NCI-H2029 treated with DMSO at 0.1 percent for 48 hours (cell line): ENCODE measurements around the gene LRRC28.

Source experiments
- DNase-seq: peaks from one replicate; lab custom pipeline; 2025; lab: John Stamatoyannopoulos, UW

Gene LRRC28

GRCh38 chr15:99305761-99306505 lies 54.7 kb downstream of the LRRC28 start:
- DNase-seq: peak; percentile 24

GRCh38 chr15:99306694-99307338 lies 55.5 kb downstream of the LRRC28 start:
- peak; percentile 48 for DNase-seq

DNA sequence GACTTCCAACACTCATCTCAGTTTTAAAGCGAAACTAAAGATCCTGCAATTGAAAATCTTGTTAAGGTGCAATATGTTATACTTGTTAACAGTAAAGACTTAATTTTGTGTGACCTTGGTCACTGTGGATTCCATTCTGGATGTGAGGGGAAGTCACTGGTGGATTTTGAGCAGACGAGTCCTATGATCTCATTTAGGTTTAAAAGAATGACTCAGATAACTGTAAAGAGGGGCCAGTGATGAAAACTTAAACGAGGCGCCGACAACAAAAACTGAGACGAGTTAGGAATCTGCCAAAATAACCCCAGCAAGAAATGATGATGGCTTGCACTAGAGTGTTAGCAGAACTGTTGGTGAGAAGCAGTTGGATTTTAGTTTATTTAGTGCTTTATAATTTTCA lies 56.5 kb downstream of the LRRC28 start:
- no peak for DNase-seq

- DNase-seq: no peak
Measured at GRCh38 chr15:99310745-99311144, 59.5 kb downstream of the LRRC28 start.

DNA sequence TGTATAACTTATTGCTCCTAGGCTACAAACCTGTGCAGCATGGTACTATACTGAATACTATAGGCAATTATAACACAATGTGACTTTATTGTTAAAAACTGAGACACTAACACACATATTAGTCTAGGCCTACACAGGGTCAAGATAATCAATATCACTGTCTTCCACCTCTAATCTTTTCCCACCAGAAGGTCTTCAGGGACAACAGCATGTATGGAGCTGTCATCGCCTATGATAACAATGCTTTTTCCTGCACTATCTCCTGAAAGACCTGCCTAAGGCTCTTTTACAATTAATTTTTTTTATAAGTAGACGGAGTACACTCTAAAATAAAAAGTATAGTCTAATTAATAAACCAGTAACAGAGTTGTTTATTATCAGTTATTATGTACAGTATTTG lies 60.9 kb downstream of the LRRC28 start:
- DNase-seq: no peak

DNA sequence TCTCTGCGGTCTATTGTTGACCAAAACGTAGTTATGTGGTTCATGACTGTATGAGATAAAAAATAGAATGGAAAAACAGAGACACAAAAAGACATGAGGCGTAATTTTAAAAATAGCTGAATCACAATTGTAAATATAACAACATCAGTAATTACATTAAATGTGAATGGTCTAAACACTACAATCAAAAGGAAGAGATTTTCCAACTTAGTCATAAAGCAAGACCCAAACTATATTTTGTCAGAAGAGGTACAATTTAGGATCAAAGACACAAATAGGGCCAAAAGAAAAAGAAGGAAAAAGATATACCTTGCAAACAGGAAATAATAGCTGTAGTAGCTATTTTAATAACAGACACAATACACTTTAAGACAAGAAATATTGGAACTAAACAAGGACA lies 61.5 kb downstream of the LRRC28 start:
- DNase-seq: no peak

- DNase-seq: no peak
Measured at GRCh38 chr15:99315636-99316035, 64.4 kb downstream of the LRRC28 start.

DNA sequence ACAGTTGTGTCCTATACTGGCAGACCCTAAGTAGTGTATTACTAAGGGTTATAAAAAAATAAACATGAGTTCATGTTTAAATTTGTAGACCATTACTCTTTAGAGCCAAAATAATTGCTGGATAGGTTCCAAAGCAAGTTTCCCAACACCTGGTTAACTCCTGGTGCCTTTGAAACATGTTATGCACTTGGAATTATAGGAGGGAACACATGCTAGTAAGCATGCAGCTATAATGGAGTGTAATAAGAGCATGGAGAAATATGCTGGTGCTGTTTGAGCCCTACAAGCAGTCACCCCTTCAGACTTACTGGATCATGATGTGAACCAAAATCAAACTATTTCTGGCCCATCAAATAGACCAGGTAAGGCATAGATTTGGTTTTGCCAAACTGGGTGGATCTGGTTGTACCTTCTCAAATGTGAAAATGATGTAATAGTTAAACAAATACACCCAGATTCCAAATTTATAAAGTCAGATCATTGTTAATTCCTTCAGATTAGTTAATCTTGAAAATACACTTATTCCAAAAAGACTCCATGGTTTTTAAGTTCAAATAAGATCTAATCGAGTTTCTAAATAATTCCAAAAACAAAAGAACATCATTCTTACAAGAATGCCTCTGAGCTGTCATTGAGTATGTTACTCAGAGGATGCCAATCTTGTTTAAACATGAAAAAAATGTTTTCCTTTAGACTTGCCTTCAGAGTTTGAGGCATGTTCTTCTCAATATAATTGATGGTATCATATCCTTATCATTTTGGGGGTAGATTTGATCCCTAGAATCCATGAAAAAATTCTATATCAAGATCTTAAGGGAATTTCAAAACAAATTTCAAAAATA lies 69.3 kb downstream of the LRRC28 start:
- DNase-seq: no peak

DNA sequence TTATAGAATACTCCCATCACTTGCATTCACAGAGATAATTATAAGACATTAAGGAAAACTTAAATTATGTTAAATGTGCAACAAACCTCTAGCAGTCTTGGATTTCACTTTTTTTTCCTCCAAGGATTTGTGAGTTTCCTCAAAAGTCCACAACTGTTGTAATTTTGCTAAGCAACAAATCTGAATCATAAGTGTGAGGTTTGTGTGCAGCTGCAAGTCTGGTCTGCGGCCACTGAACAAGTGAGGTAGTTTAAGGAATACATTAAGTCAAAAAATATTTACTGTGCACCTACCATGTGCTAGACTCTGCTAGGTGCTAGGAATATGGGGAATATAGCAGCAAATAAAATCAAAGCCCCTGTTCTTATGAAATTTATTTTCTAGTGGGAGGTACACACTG lies 70.2 kb downstream of the LRRC28 start:
- DNase-seq: no peak

DNA sequence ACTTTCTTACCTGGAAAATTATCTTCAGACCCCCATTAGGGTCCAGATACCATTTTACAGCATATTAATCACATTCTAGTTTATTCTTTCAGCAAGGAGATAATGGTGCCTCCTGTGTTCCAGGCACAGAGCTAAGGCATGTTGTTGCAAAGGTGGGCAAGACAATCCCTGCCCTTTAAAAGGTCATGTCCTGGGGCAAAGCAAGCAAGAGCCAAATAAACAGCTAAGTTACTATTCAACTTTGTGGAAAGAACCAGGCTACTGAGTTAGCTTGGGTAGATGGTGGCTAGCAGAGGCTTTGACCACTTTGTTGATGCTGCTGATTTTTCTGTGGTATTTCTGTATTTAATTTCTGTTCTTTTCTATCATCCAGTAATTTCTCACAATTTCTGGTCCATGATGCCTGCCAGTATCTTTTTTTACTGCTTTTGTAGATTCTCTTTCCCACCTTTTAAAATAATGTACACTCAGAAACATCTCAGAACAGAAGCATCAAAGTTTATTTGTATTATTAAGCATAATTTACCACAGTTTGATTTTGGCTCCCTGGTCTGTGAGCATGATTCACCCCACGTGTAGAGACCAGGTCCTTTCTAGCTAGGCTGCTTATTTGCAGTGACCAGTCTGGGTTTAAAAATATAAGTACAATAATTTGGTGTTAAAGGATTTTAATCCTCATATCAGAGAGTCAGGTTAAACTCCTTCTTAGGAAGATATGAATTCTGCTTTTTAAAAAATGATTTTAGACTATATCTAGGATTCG lies 71.5 kb downstream of the LRRC28 start:
- DNase-seq: no peak

GRCh38 chr15:99324082-99324620 lies 72.9 kb downstream of the LRRC28 start:
- DNase-seq: no peak

DNA sequence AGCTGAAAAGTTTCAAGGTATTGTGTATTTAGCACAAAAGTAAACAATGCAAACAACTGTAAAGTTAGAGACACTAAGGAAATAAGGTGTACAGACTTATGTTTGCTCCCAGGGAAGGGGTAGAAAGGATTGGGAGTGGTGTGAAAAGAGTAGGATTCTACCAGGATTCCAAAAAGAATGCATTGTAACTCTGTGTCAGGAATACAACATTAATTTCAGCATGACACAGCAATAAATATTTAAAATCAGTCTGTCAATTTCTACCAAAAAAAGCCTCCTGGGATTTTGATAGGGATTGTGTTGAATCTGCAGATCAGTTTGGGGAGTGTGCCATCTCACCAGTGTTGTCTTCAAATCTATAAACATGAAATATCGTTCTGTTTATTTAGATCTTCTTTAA lies 73.4 kb downstream of the LRRC28 start:
- no peak for DNase-seq

GRCh38 chr15:99326235-99326634 lies 75.0 kb downstream of the LRRC28 start:
- DNase-seq: no peak

DNA sequence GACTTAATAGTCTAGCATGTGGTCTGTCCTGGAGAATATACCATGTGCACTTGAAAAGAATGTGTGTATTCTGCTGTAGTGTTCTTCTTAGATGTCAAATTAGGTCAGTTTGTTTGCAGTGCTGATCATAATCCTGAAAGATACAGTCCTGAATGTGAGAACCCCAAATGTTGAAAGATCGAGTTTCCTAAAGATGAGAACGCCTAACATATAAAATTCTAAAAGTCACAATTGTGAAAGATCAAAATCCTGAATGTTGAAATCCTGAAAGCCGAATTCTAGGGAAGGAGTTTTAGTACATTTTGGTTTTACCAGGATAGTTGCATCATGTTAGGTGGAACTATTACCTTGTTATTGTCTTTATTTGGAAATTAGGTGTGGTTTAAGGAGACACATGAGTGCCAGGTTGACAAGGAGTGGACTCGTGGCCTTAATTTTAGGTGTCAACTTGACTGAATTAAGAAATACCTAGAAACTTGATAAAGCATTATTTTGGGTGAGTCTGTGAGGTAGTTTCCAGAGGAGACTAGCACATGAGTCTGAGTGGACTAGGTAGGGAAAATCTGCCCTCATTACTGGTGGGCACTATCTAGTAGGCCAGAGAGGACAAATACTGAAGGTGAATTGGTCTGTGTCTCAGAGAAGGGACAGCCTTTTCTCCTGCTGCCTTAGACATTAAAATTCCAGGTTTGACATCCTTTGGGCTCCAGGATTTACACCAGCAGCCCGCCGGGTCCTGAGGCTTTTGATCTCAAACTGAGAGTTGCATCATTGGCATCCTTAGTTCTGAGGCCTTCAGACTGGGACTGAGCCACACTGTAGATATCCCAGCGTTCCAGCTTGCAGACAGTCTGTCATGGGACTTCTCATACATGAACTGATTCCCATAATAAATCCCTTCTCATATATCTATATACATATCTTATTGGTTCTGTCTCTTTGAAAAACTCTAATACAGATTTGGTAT lies 77.1 kb downstream of the LRRC28 start:
- DNase-seq: no peak

GRCh38 chr15:99331381-99331780 lies 80.1 kb downstream of the LRRC28 start:
- no peak for DNase-seq

DNA sequence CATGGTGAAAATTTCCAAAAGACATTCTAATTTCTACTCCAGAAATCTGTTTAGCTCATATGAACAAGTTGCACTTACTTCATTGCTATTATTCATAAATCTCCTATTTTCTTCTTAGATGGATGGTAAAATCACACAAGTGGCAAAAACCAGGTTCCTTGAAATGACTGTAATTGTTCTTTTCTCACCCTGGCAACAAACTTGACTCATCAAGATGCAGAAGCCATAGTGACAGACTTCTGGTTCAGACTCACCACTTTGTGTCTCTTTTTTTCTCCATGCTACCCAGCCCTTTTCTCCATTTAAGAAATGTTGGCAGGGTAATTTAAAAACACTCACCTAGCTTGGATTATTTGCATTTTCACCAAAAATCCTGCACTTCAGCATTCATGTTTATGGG lies 82.1 kb downstream of the LRRC28 start:
- DNase-seq: no peak

DNA sequence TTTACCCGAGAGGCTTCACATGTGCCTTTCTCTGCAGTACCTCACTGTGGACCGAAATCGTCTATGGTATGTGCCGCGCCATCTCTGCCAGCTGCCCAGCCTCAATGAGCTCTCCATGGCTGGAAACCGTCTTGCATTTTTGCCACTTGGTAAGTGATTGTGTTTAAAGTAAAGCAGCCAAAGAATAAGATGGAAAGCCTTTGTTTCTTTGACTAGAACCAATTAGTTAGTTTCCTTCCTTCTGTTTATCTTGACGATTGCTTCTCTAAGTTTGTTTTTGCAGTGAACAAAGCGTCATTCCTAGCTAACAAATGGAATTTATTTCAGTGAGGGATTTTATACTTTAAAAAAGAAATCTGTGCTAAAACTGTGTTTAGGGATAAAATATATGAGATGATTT lies 82.7 kb downstream of the LRRC28 start:
- no peak for DNase-seq

GRCh38 chr15:99335508-99335907 lies 84.2 kb downstream of the LRRC28 start:
- DNase-seq: no peak

DNA sequence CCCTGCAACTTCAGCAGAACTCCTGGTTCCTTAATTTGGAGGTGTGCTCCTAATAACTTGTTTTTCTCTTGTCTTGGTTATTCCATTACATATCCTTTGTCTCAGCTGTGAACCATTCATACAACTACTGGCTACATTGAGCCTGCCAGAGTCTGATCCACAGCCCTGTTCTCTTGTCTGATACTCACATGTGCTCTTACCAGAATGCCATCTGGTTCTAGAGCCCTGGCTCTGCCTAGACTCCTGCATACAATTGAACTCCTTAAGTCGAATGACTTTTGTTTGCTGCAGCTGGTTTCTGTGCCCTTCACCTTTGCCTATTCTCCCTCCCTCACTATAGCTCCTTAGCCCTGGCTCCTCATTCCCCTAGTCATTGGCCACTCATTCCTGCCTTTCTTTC lies 85.5 kb downstream of the LRRC28 start:
- no peak for DNase-seq

GRCh38 chr15:99340347-99340746 lies 89.1 kb downstream of the LRRC28 start:
- no peak for DNase-seq

GRCh38 chr15:99341786-99342185 lies 90.5 kb downstream of the LRRC28 start:
- DNase-seq: no peak
